Caco-2 (cell line): Measurements from ENCODE around the gene AURKAIP1. TPM values are rescaled to one million over a fixed set of nuclear protein-coding genes. Genes with fewer than 3 reads are reported as not detected.

Source experiments
- BruUV-seq: library from RNA; stranded (reverse); fragments of 400-500 nt; replicated peaks from 2 replicates; lab custom pipeline; 2021; lab: Mats Ljungman, UMichigan
- CTCF ChIA-PET: fragments of 300-600 bp; sonication (Branson Sonifier 250); formaldehyde crosslinking; loops from one replicate; lab custom pipeline; 2022; ENCODE audit warnings: antibody characterized with exemption; lab: Charles Lee
- POLR2A ChIA-PET: fragments of 300-600 bp; sonication (Branson Sonifier 250); formaldehyde crosslinking; loops from one replicate; lab custom pipeline; 2022; ENCODE audit warnings: antibody characterized with exemption; lab: Charles Lee
- DNase-seq, 2 experiments: peaks; one replicate each; pipeline versions ENCODE4 v3.0.0 to v3.0.0-alpha.2; 2020 to 2022
- H3K27me3 ChIP-seq: replicated peaks from 2 replicates; pipeline ENCODE4 v1.6.0; 2011; ENCODE audit warnings: low read length; ENCODE audit not compliant: control insufficient read depth, insufficient read depth
- H3K36me3 ChIP-seq: 2 replicates; pipeline ENCODE4 v1.5.1; 2011; ENCODE audit warnings: low read length; ENCODE audit not compliant: control insufficient read depth, insufficient read depth
- H3K4me1 ChIP-seq: fragments of 250-450 bp; sonication (Bioruptor Pico); 2 replicates; pipeline ENCODE4 v1.5.1; 2020; ENCODE audit warnings: mild to moderate bottlenecking
- H3K4me3 ChIP-seq: 2 replicates; pipeline ENCODE4 v1.5.1; 2011; ENCODE audit warnings: low read depth, mild to moderate bottlenecking, control low read depth, low read length
- H3K9me3 ChIP-seq: fragments of 250-450 bp; sonication (Bioruptor Pico); 2 replicates; pipeline ENCODE4 v1.5.1; 2020; ENCODE audit warnings: mild to moderate bottlenecking, moderate library complexity
- H3K27ac Mint-ChIP-seq: one replicate; pipeline ENCODE4 v1.8.0; 2022; ENCODE audit warnings: mixed read lengths; ENCODE audit not compliant: unreplicated experiment
- H3K27me3 Mint-ChIP-seq: one replicate; pipeline ENCODE4 v1.8.0; 2022; ENCODE audit warnings: mixed read lengths; ENCODE audit not compliant: insufficient read depth, unreplicated experiment
- H3K36me3 Mint-ChIP-seq: one replicate; pipeline ENCODE4 v1.8.0; 2022; ENCODE audit warnings: mild to moderate bottlenecking, mixed read lengths; ENCODE audit not compliant: insufficient read depth, unreplicated experiment
- H3K4me1 Mint-ChIP-seq: one replicate; pipeline ENCODE4 v1.8.0; 2022; ENCODE audit warnings: low read depth, mixed read lengths; ENCODE audit not compliant: unreplicated experiment
- H3K4me3 Mint-ChIP-seq: one replicate; pipeline ENCODE4 v1.8.0; 2022; ENCODE audit warnings: mild to moderate bottlenecking, moderate library complexity, mixed read lengths; ENCODE audit not compliant: unreplicated experiment
- H3K9me3 Mint-ChIP-seq: one replicate; pipeline ENCODE4 v1.8.0; 2022; ENCODE audit warnings: mixed read lengths; ENCODE audit not compliant: unreplicated experiment
- CTCF ChIP-seq, 2 experiments: fragments of 200-600 bp in 1 of 2; IDR thresholded peaks; 1 replicate in 1 of 2; 2 replicates in 1 of 2; pipeline versions ENCODE4 v1.5.1 to v1.8.0; 2011 to 2022; ENCODE audit warnings: antibody characterized with exemption in 1 of 2, control low read depth in 1 of 2, inconsistent platforms in 1 of 2, low read depth in 1 of 2, low read length in 1 of 2, mild to moderate bottlenecking in 1 of 2, moderate library complexity in 1 of 2; ENCODE audit not compliant: insufficient read depth in 1 of 2, severe bottlenecking in 1 of 2, unreplicated experiment in 1 of 2
- intact Hi-C: fragments of 100-400 bp; cut with micrococcal nuclease; formaldehyde crosslinking; loops from one replicate; pipeline ENCODE4 v1.10.0; 2022; ENCODE audit not compliant: unreplicated experiment
- total RNA-seq: library from RNA; stranded (reverse); gene quantifications from 2 replicates; pipeline ENCODE4 v1.2.3, GENCODE V29; 2022

AURKAIP1 gene
- total RNA-seq, 1 experiment from 2014 or later, result 187 TPM

DNA sequence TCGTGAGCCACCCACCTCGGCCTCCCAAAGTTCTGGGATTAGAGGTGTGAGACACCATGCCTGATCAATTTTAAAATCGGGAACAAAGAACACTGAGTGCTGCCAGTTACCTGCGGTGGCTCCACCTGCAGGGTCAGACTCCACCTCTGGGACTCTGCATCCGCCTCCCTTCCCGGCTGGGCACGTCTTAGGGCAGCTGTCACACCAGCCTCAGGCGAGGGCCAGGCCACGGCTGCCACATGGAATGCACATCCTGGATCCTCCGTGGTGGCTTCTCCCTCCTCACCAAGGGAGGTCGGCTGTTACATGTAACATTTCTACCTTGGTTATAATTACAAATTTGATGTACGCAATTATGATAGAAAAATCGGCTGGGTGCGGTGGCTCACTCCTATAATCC, 10.7 kb downstream of the AURKAIP1 start:
- H3K4me1 Mint-ChIP-seq, result peaks cover 8% of the 10 kb centered on the region
- no peaks in the 10 kb centered on the region for H3K9me3 Mint-ChIP-seq
- no peak overlapping the region for H3K4me3 Mint-ChIP-seq
- H3K27me3 Mint-ChIP-seq, result no peaks in the 10 kb centered on the region
- TF ChIP-seq CTCF (IDR thresholded peaks at IDR 0.05; ENCODE audit: insufficient read depth in 1 of 2, low read depth in 1 of 2, low read length in 1 of 2, severe bottlenecking in 1 of 2, unreplicated experiment in 1 of 2), result no peak
- intact Hi-C loops, result no loop called here
- POLR2A ChIA-PET, result no interaction called here
- CTCF ChIA-PET, result no interaction called here
- H3K36me3 Mint-ChIP-seq, result no peaks in the 10 kb centered on the region
- no peaks in the 10 kb centered on the region for H3K9me3 ChIP-seq
- no peak overlapping the region for H3K4me3 ChIP-seq
- peaks cover 17% of the 10 kb centered on the region for H3K4me1 ChIP-seq
- H3K27ac Mint-ChIP-seq, result no peak overlapping the region
- no TSS peak for BruUV-seq
- no peaks in the 10 kb centered on the region for H3K27me3 ChIP-seq
- H3K36me3 ChIP-seq, result no peaks in the 10 kb centered on the region
- no peak for DNase-seq

DNA sequence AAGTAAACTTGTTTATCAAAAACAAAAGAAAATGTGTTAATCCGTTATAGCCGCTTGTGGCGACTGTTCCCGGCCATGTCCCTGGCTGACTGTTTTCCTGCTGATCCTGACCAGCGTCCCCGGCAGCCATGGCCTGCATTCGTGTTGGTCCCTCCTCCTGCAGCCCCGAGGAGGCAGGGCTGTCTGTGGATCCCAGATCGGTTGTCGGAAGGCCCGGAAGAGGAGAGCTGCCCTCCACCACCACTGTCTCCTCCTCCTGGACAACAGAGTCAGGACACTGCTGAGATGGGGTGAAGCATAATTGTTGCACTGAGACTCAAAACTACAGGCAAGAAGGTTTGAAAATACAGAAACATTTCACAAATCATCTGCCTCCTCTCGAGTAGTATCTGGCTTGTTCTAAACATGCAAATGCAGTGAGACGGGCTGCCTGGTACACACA, 13.0 kb downstream of the AURKAIP1 start:
- peaks cover 21% of the 10 kb centered on the region for H3K4me1 ChIP-seq
- CTCF ChIA-PET, result no interaction called here
- no TSS peak for BruUV-seq
- Mint-ChIP-seq H3K4me3 (no peak overlapping the region), H3K4me1 (peaks cover 8% of the 10 kb centered on the region), H3K27me3 (no peaks in the 10 kb centered on the region), H3K9me3 (no peaks in the 10 kb centered on the region), H3K36me3 (peaks cover 9% of the 10 kb centered on the region), H3K27ac (no peak overlapping the region)
- TF ChIP-seq CTCF (IDR thresholded peaks at IDR 0.05; ENCODE audit: insufficient read depth in 1 of 2, low read depth in 1 of 2, low read length in 1 of 2, severe bottlenecking in 1 of 2, unreplicated experiment in 1 of 2), result no peak
- POLR2A ChIA-PET, result no interaction called here
- no peak overlapping the region for H3K4me3 ChIP-seq
- no peaks in the 10 kb centered on the region for H3K27me3 ChIP-seq
- H3K36me3 ChIP-seq, result no peaks in the 10 kb centered on the region
- DNase-seq, result no peak
- no peaks in the 10 kb centered on the region for H3K9me3 ChIP-seq
- intact Hi-C loops, result no loop called here

GRCh38 chr1:1361233-1361981, 13.6 kb downstream of the AURKAIP1 start:
- Mint-ChIP-seq H3K4me1 (peaks cover 8% of the 10 kb centered on the region), H3K9me3 (no peaks in the 10 kb centered on the region), H3K4me3 (peak overlapping the region; percentile 25), H3K36me3 (peaks cover 9% of the 10 kb centered on the region), H3K27ac (peak overlapping the region; percentile 84), H3K27me3 (no peaks in the 10 kb centered on the region)
- intact Hi-C loops, result no loop called here
- ChIA-PET POLR2A (no interaction called here), CTCF (no interaction called here)
- no peak for TF ChIP-seq CTCF (IDR thresholded peaks at IDR 0.05; ENCODE audit: insufficient read depth in 1 of 2, low read depth in 1 of 2, low read length in 1 of 2, severe bottlenecking in 1 of 2, unreplicated experiment in 1 of 2)
- Histone ChIP-seq H3K36me3 (no peaks in the 10 kb centered on the region), H3K9me3 (no peaks in the 10 kb centered on the region), H3K4me1 (peaks cover 21% of the 10 kb centered on the region), H3K4me3 (no peak overlapping the region), H3K27me3 (no peaks in the 10 kb centered on the region)
- no peak for DNase-seq
- BruUV-seq, result no TSS peak
